A549 (cell line): ENCODE results near the gene MRPL22. TPM values are rescaled to one million over a fixed set of nuclear protein-coding genes. Genes with fewer than 3 reads are reported as not detected.
A peak's percentile ranks its signal among the peaks of the same experiment; 100 is the strongest.

Experiments
- ATAC-seq, 2 experiments: fragments of 200-7000 bp in 1 of 2; fragments of >200 bp in 1 of 2; cut with Nextera tagmentation in 1 of 2; cut with Tn5 transposase in 1 of 2; 3 replicates each; pipeline versions ENCODE4 v1.8.0 to v1.9.1; 2018 to 2020; ENCODE audit warnings: mild to moderate bottlenecking in 1 of 2, moderate library complexity in 1 of 2
- CTCF ChIA-PET: fragments of 300-600 bp; sonication (Branson Sonifier 250); formaldehyde crosslinking; extraction: SDS; loops from one replicate; lab custom pipeline; 2021; ENCODE audit warnings: antibody characterized with exemption, inconsistent platforms; lab: Yijun Ruan, JAX
- POLR2A ChIA-PET: fragments of 350-600 bp; formaldehyde crosslinking; extraction: SDS; loops from one replicate; lab custom pipeline; 2021; ENCODE audit warnings: antibody characterized with exemption, inconsistent platforms; lab: Yijun Ruan, JAX
- DNase-seq, 2 experiments: peaks; one replicate each; pipeline versions ENCODE4 v3.0.0 to v3.0.0-alpha.2; 2011 to 2016; ENCODE audit warnings: low read depth in 1 of 2, low spot score in 1 of 2
- FAIRE-seq: peaks from 2 replicates; lab custom pipeline; 2011; peaks lifted over from hg19 to GRCh38; lab: Jason Lieb, UNC
- H3K27ac ChIP-seq, 2 experiments: fragments of >200 bp; sonication (Bioruptor Twin); formaldehyde crosslinking; 3 replicates each; pipeline ENCODE4 v1.5.1; 2016 to 2017
- H3K4me1 ChIP-seq: fragments of >200 bp; sonication (Bioruptor Twin); formaldehyde crosslinking; 3 replicates; pipeline ENCODE4 v1.6.1; 2016
- H3K4me2 ChIP-seq: fragments of >200 bp; sonication (Bioruptor Twin); formaldehyde crosslinking; 3 replicates; pipeline ENCODE4 v1.6.1; 2016
- H3K4me3 ChIP-seq: fragments of >200 bp; sonication (Bioruptor Twin); formaldehyde crosslinking; 3 replicates; pipeline ENCODE4 v1.5.1; 2016
- H3K9me3 ChIP-seq: fragments of >200 bp; sonication (Bioruptor Twin); formaldehyde crosslinking; 3 replicates; pipeline ENCODE4 v1.6.1; 2016
- CHD2 ChIP-seq: fragments of 150-350 bp; IDR thresholded peaks from 2 replicates; pipeline ENCODE4 v1.6.1; 2014; ENCODE audit warnings: low read length; ENCODE audit not compliant: partially characterized antibody
- CHD4 ChIP-seq: fragments of 200-600 bp; sonication (generic); IDR thresholded peaks from 2 replicates; pipeline ENCODE4 v1.6.1; 2016; ENCODE audit warnings: antibody characterized with exemption, mild to moderate bottlenecking, borderline replicate concordance
- EHF ChIP-seq: fragments of 250-450 bp; sonication (Bioruptor Pico); IDR thresholded peaks from 2 replicates; pipeline ENCODE4 v1.5.0; 2020; ENCODE audit warnings: mild to moderate bottlenecking
- ELK1 ChIP-seq: fragments of 150-350 bp; IDR thresholded peaks from 2 replicates; pipeline ENCODE4 v1.6.1; 2014; ENCODE audit warnings: low read depth, mild to moderate bottlenecking, low read length
- FOSL2 ChIP-seq, 2 experiments: fragments of 450-650 bp in 1 of 2; fragments of >200 bp in 1 of 2; sonication (Bioruptor Twin) in 1 of 2; formaldehyde crosslinking; IDR thresholded peaks; 2 replicates each; pipeline versions ENCODE4 v1.5.0 to v1.6.1; 2016 to 2020; ENCODE audit warnings: mild to moderate bottlenecking in 1 of 2, moderate library complexity in 1 of 2
- FOXS1 ChIP-seq: fragments of 250-450 bp; sonication (Bioruptor Pico); IDR thresholded peaks from 2 replicates; pipeline ENCODE4 v1.5.0; 2020; ENCODE audit warnings: mild to moderate bottlenecking, moderate library complexity
- GATA3 ChIP-seq: IDR thresholded peaks from 2 replicates; pipeline ENCODE4 v1.6.1; 2012; ENCODE audit warnings: borderline replicate concordance
- HDAC2 ChIP-seq: fragments of 200-600 bp; sonication (generic); IDR thresholded peaks from 2 replicates; pipeline ENCODE4 v1.6.1; 2016
- HOXB13 ChIP-seq: fragments of 250-450 bp; sonication (Bioruptor Pico); IDR thresholded peaks from 2 replicates; pipeline ENCODE4 v1.5.0; 2020; ENCODE audit warnings: low read depth, mild to moderate bottlenecking, moderate library complexity
- JUNB ChIP-seq: fragments of >200 bp; sonication (Bioruptor Twin); formaldehyde crosslinking; IDR thresholded peaks from 2 replicates; pipeline ENCODE4 v1.6.1; 2016
- KDM1A ChIP-seq: fragments of 200-600 bp; sonication (generic); IDR thresholded peaks from 2 replicates; pipeline ENCODE4 v1.6.1; 2016; ENCODE audit warnings: low read depth, mild to moderate bottlenecking
- KDM5A ChIP-seq: fragments of 200-600 bp; sonication (generic); IDR thresholded peaks from 2 replicates; pipeline ENCODE4 v1.6.1; 2016; ENCODE audit warnings: antibody characterized with exemption, mild to moderate bottlenecking
- MAX ChIP-seq: IDR thresholded peaks from 2 replicates; pipeline ENCODE4 v1.6.1; 2012
- PBX3 ChIP-seq: IDR thresholded peaks from 2 replicates; pipeline ENCODE4 v1.6.1; 2012
- PHF8 ChIP-seq: fragments of 200-600 bp; sonication (generic); IDR thresholded peaks from 2 replicates; pipeline ENCODE4 v1.6.1; 2016; ENCODE audit warnings: low read depth, mild to moderate bottlenecking, antibody characterized with exemption, moderate library complexity, borderline replicate concordance
- RARB ChIP-seq: fragments of 250-450 bp; sonication (Bioruptor Pico); IDR thresholded peaks from 2 replicates; pipeline ENCODE4 v1.8.0; 2021; ENCODE audit warnings: mild to moderate bottlenecking, moderate library complexity
- REST ChIP-seq: fragments of 200-600 bp; sonication (generic); IDR thresholded peaks from 2 replicates; pipeline ENCODE4 v1.6.1; 2016; ENCODE audit warnings: antibody characterized with exemption, mild to moderate bottlenecking, moderate library complexity
- SREBF2 ChIP-seq: fragments of 450-650 bp; IDR thresholded peaks from 2 replicates; pipeline ENCODE4 v1.6.1; 2014; ENCODE audit warnings: mild to moderate bottlenecking, moderate library complexity
- ZC3H11A ChIP-seq: fragments of 450-650 bp; IDR thresholded peaks from 2 replicates; pipeline ENCODE4 v1.6.1; 2014; ENCODE audit warnings: antibody characterized with exemption, mild to moderate bottlenecking
- ZNF302 ChIP-seq: fragments of 250-450 bp; sonication (Bioruptor Pico); IDR thresholded peaks from 2 replicates; pipeline ENCODE4 v1.9.0; 2021; ENCODE audit warnings: inconsistent platforms, mild to moderate bottlenecking, moderate library complexity
- WGBS: methylation state at CpG from one replicate; pipeline ENCODE4 v1.1.6; 2017; ENCODE audit errors: missing lambda C conversion rate; 5-methylcytosine and 5-hydroxymethylcytosine counted together
- polyA plus RNA-seq, 4 experiments: library from polyadenylated mRNA; depleted of rRNA in 3 of 4; stranded (reverse); fragments of >200 nt; fragmentation: RNase III in 1 of 4; extraction: RNeasy Plus Mini Kit Qiagen cat#74134 plus additional on column Dnase treatment in 1 of 4; gene quantifications; 2 replicates in 3 of 4; 3 replicates in 1 of 4; pipeline ENCODE4 v1.2.3, GENCODE V29; 2011 to 2017

Gene MRPL22
- polyA plus RNA-seq, 2 of the 4 experiments (the other 2 are of a cell fraction), result 56.3 to 91.0 TPM

GRCh38 chr5:155017610-155018009 lies 76.7 kb downstream of the MRPL22 start:
- DNase-seq (no peak), FAIRE-seq (no peak)
- Histone ChIP-seq H3K4me1 (no peaks in the 10 kb centered on the region), H3K4me2 (no peak overlapping the region)
- CTCF ChIA-PET, result interaction anchor here (2.9 kb wide), 1 partner anchor 13 kb away, joined by 9 read pairs; no protein-coding TSS in a partner anchor
- TF ChIP-seq FOSL2 (IDR thresholded peaks at IDR 0.05) (no peak), FOSL2 (CRISPR knock-in tag; IDR thresholded peaks at IDR 0.05) (no peak), HOXB13 (no peak), CHD4 (no peak), ZNF302 (CRISPR knock-in tag) (no peak), KDM5A (no peak), EHF (CRISPR knock-in tag) (no peak), SREBF2 (no peak), FOXS1 (CRISPR knock-in tag) (no peak), HDAC2 (no peak), PBX3 (no peak), GATA3 (no peak), PHF8 (no peak), RARB (CRISPR knock-in tag) (no peak), ELK1 (no peak), KDM1A (no peak), REST (no peak), ZC3H11A (no peak), CHD2 (no peak), MAX (no peak), JUNB (no peak)
- TF ChIP-seq, all 56 proteins: peak for 0
- Histone ChIP-seq H3K9me3 (no peaks in the 10 kb centered on the region), H3K27ac (no peak overlapping the region), H3K4me3 (no peak overlapping the region)
- WGBS, result 2% methylated on average over 2 of the region's 2 CpGs
- POLR2A ChIA-PET, result no interaction called here
- peak; percentile 35 to 40; a peak in 2 of 6 replicates for ATAC-seq

Other genes with a start within 250 kb of the MRPL22 start
- gene LARP1, start 185.7 kb upstream of the MRPL22 start, polyA plus RNA-seq (2011; rRNA removed), result 87.0 and 136 TPM in 2 replicates
- 104 to 117 TPM (median 112 TPM) in 3 replicates for gene LARP1, start 185.7 kb upstream of the MRPL22 start, polyA plus RNA-seq (2017; fragmentation: RNase III; extraction: RNeasy Plus Mini Kit Qiagen cat#74134 plus additional on column Dnase treatment)
- 0.94 and 1.6 TPM in 2 replicates for gene FAXDC2, start 90.5 kb upstream of the MRPL22 start, polyA plus RNA-seq (2011; rRNA removed)
- 0.14 to 0.42 TPM (median 0.33 TPM) in 3 replicates for gene FAXDC2, start 90.5 kb upstream of the MRPL22 start, polyA plus RNA-seq (2017; fragmentation: RNase III; extraction: RNeasy Plus Mini Kit Qiagen cat#74134 plus additional on column Dnase treatment)
- 49.8 and 52.7 TPM in 2 replicates for gene CNOT8, start 82.4 kb upstream of the MRPL22 start, polyA plus RNA-seq (2011; rRNA removed)
- gene CNOT8, start 82.4 kb upstream of the MRPL22 start, polyA plus RNA-seq (2017; fragmentation: RNase III; extraction: RNeasy Plus Mini Kit Qiagen cat#74134 plus additional on column Dnase treatment), result 35.7 to 41.2 TPM (median 40.6 TPM) in 3 replicates
- gene GEMIN5, start 2.9 kb upstream of the MRPL22 start, polyA plus RNA-seq (2011; rRNA removed), result 22.6 and 25.2 TPM in 2 replicates
- 19.6 to 23.1 TPM (median 20.2 TPM) in 3 replicates for gene GEMIN5, start 2.9 kb upstream of the MRPL22 start, polyA plus RNA-seq (2017; fragmentation: RNase III; extraction: RNeasy Plus Mini Kit Qiagen cat#74134 plus additional on column Dnase treatment)
- gene KIF4B, start 72.7 kb downstream of the MRPL22 start, polyA plus RNA-seq (2011; rRNA removed), result 0.07 and 0.13 TPM in 2 replicates
- 0.05 to 0.11 TPM (median 0.10 TPM) in 3 replicates for gene KIF4B, start 72.7 kb downstream of the MRPL22 start, polyA plus RNA-seq (2017; fragmentation: RNase III; extraction: RNeasy Plus Mini Kit Qiagen cat#74134 plus additional on column Dnase treatment)